ENCODE measurements around the gene DSG3.

Gene DSG3, protein sequence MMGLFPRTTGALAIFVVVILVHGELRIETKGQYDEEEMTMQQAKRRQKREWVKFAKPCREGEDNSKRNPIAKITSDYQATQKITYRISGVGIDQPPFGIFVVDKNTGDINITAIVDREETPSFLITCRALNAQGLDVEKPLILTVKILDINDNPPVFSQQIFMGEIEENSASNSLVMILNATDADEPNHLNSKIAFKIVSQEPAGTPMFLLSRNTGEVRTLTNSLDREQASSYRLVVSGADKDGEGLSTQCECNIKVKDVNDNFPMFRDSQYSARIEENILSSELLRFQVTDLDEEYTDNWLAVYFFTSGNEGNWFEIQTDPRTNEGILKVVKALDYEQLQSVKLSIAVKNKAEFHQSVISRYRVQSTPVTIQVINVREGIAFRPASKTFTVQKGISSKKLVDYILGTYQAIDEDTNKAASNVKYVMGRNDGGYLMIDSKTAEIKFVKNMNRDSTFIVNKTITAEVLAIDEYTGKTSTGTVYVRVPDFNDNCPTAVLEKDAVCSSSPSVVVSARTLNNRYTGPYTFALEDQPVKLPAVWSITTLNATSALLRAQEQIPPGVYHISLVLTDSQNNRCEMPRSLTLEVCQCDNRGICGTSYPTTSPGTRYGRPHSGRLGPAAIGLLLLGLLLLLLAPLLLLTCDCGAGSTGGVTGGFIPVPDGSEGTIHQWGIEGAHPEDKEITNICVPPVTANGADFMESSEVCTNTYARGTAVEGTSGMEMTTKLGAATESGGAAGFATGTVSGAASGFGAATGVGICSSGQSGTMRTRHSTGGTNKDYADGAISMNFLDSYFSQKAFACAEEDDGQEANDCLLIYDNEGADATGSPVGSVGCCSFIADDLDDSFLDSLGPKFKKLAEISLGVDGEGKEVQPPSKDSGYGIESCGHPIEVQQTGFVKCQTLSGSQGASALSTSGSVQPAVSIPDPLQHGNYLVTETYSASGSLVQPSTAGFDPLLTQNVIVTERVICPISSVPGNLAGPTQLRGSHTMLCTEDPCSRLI

DNA sequence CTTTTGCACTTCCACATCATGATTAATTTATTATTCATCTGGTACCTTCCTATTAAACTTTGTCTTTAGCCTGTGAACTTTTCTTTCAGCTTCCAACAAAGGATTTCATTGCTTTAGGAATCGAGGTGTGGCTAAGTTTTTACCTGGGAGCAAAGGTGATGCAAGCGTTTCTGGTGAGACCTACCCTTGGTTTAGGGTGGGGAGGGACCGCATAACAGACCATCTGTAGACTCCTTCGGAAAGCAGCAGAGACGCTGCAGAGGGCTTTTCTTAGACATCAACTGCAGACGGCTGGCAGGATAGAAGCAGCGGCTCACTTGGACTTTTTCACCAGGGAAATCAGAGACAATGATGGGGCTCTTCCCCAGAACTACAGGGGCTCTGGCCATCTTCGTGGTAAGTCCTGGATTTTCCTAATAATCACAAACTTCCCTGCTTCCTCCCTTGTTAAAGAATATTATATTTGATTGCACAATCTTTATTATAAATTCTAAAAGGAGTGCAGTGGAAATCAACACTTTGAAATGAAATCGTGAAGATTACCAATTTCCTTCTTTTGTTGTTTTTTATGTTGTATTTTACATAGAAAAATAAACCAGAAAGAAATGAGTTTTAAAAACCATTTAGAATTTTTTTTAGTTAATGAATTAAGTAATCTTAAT is at the start of gene DSG3:
DSG3 (plus strand) TSS at position 212 of the 662 bp plus-strand sequence; CDS start at position 349, 137 bp downstream.
- DNase-seq (ENCODE audit: low read depth): no peak

DNA sequence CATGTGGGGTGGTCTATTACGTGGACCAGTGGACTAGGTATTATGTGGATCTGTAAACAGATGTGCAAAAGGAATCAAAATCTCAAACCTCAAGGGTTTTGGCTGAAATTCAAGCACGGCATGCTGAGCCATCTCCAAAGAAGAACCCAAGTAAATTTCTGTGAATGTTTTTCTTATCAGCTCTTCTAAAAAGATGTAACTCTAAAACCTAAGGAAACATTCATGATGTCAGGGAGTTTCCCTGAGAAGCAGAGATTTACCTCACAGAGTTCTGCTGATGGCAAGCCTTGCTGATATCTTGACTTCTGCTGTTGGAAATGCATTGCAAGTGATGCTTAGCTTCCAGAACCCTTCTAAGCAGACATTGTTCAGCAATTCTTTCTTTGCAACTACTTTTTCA is 49.4 kb upstream of the DSG3 start:
- no peak for DNase-seq (ENCODE audit: low read depth)

DNA sequence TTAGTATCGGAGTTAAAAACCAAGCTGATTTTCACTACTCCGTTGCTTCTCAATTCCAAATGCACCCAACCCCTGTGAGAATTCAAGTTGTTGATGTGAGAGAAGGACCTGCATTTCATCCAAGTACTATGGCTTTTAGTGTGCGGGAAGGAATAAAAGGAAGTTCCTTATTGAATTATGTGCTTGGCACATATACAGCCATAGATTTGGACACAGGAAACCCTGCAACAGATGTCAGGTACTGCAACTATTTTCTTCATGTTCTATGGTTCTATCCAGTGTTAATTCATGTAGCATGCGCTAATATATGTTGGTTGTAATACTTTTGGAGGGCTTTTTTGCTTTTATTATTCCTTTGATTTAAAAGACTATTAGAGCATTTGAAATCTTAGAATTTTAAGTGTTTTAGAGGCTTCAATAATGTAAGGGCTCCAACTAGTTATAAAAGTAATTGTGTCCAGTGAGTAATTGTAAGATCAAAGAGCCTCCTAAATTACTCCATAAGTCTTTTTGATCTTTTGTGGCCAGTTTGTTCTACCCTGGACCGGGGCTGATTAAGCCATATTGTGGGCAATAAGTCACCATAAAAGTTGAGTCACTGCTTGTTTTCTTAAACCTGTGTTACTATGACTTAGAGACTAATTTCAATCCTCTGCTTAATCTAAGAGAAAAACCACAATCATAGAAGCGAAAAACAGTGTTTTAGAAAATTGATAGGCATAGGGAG is 48.1 kb upstream of the DSG3 start:
- peak; percentile 45 for DNase-seq (ENCODE audit: low read depth)

DNA sequence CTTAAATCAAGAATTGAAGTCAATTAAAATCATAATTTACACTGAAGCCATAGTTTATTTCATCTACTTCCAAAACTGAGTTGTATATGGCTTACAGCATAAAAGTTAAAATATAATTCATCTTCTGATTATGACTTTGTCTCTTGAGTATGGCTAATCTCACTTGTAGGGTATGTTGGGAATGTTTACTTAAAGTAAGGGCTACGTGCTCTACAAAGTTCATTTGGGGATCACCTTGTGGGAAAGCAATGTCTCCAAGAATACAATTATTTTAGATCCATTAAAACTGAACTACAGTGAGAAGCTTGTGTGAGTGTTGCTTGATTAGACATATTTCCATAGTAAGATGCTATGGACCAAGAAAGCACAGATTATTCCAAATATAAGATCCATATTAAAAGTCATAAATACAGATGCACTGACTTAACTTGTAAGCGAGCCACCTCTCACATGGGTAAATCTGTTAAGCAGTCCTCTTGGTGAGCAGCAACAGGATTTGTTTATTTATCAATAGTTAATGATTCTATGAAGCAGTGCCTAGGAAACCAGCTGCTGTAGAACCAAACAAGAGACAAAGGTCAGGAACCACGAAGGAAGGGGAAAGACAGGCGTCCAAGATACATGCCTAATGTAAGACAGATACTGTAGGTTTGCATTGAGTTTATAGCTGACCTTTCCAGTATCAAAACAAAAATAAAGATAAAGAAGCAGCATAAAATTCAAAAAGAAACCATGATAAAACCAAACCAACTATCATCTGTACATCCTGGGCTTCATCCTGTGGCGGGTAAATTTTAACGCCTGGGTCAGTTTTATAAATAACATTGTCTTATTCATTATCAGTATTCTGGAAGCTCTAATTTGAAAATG is 46.1 kb upstream of the DSG3 start:
- DNase-seq (ENCODE audit: low read depth): no peak

DNA sequence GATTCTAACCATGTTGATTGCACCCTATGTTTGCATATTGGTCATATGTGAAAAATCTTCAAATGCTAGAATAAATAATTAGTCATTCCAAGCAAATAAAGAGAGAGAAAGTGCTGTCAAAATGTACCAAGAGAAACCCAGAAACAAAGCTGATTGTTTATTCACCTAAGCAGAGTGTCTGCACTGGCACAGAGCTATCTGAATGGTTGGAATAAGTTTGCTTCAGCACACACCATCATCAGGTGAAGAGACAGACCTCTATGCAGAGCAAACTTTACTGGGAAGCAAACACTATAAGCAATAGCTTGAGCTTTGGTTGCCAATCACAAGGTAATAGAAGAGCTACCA is 45.5 kb upstream of the DSG3 start:
- DNase-seq (ENCODE audit: low read depth): no peak

DNA sequence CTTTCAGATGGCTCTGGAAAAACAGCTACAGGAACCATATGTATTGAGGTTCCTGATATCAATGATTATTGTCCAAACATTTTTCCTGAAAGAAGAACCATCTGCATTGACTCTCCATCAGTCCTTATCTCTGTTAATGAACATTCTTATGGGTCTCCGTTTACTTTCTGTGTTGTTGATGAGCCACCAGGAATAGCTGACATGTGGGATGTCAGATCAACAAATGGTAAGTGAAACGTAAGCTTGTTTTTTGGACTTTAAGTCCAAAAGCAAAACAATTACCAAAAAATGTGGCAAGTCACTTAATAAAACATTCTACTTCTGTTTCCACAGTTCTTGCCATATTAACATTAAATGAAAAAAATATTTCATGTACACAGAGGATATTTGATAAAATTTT is 44.1 kb upstream of the DSG3 start:
- DNase-seq (ENCODE audit: low read depth): no peak

DNA sequence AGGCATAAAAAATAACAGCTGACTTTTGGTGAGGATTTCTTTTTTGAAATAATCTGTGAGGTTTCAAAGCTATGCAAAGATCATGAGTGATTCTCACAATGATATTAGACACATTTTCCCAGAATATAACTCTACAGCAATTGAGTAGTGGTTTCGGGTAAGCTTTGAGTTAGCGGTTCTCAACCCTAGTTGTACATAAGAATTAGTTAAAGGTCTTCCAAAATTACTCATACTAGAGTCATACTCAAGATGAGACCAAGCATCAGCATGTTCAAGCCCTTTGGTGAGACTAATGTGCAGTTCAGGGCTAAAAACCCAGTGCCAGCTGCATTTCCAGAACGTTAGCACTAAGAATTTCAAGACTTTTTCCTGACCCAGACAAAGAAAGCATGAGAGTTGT is 39.9 kb upstream of the DSG3 start:
- DNase-seq (ENCODE audit: low read depth): no peak

DNA sequence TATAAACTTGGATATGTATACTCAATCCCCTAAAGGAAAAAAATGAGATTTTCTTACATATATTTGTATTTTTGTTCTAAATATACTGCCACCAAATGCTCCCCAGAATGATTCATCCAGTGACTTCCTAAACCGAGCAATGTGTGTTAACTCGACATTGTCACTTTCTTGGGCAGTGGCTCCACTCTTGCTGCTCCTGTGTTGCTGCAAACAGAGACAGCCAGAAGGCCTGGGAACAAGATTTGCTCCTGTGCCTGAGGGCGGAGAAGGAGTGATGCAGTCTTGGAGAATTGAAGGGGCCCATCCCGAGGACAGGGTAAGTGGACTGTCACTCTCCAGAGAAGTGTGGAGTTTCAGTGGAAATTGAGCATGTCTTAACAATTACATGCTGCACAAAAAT is 38.3 kb upstream of the DSG3 start:
- no peak for DNase-seq (ENCODE audit: low read depth)

DNA sequence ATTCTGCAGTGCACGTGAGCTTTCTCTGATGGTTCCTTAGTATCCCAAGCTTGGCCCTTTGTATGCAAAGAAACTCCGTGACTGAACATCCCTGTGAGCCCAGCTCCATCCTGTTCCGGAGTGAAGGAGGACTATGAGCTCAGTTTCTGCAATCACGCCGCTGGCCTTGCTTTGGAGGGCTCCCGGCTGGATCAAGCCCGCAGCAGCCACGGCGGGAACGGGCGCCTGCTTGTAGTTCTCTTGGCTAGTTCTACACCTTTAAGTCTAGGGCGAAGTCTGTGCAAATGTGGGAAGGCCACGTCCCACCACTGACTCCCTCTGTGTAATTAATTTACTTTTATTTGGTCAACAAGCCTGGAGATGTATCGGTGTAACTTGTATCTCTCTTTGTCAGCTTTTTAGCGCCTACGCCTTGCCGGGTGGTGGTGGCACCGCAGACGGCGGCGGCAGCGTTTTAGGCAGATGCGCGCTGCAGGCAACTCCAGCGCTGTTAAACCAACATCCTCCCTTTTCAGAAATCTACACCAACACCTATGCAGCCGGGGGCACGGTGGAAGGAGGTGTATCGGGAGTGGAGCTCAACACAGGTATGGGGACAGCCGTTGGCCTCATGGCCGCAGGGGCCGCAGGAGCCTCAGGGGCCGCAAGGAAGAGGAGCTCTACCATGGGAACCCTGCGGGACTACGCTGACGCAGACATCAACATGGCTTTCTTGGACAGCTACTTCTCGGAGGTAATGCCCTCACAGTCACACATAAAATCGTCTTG is 36.6 kb upstream of the DSG3 start:
- no peak for DNase-seq (ENCODE audit: low read depth)

DNA sequence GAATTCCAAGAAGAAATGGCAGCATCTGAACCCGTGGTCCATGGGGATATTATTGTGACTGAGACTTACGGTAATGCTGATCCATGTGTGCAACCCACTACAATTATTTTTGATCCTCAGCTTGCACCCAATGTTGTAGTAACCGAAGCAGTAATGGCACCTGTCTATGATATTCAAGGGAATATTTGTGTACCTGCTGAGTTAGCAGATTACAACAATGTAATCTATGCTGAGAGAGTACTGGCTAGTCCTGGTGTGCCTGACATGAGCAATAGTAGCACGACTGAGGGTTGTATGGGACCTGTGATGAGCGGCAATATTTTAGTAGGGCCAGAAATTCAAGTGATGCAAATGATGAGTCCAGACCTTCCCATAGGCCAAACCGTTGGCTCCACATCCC is 34.4 kb upstream of the DSG3 start:
- DNase-seq (ENCODE audit: low read depth): no peak

DNA sequence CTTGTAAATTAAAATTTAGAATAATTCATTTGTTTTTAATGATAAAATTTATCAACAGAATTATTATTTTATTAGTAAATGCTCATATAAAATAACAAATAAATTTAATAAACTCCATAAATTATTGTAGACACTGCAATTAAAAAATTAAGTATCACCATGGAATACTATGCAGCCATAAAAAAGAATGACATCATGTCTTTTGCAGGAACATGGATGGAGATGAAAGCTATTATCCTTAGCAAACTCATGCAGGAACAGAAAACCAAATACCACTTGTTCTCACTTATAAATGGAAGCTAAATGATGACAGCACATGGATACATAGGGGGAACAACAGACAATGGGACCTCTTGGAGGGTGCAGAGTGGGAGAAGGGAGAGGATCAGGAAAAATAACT is 29.7 kb upstream of the DSG3 start:
- no peak for DNase-seq (ENCODE audit: low read depth)

DNA sequence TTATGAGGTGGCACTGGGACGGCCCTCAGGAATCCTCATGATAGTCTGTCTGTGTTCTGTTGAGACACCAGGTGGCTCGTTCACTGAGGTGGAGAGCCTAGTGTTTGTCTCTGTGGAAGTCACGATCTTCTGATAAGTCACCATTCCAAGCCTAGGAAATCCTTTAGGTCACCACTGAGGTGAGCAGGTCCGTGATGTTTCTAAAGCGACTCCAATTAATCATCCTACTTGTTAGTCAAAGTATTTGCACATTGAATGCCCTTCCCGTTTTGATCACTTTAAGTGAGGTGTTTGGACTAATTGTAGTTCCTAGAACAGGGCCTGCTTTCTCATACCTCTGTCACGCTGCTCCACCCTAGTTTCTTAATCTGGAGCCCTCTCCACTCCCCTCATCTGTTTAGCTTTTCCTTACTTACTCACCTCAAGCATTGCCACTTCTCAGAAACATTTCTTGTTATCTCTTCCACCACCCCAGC is 28.0 kb upstream of the DSG3 start:
- DNase-seq (ENCODE audit: low read depth): no peak

DNA sequence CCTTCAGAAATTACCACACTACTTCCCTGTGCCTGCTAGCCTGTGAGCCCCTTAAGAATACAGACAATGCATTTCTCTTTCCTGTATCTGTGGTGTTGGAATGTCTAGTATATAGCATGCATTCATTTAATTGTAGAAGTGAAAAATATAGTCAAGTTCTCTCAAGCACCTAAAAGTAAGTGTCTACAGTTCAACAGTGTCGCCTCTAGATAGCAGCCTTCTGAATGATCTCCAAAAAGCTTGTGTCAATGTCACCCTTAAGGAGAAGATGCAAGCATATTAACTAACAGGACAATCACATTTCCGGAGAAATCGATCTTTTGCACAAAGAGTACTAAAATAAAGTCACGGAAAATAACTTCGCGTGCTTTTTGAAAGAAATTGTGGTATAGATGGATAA is 27.5 kb upstream of the DSG3 start:
- no peak for DNase-seq (ENCODE audit: low read depth)

DNA sequence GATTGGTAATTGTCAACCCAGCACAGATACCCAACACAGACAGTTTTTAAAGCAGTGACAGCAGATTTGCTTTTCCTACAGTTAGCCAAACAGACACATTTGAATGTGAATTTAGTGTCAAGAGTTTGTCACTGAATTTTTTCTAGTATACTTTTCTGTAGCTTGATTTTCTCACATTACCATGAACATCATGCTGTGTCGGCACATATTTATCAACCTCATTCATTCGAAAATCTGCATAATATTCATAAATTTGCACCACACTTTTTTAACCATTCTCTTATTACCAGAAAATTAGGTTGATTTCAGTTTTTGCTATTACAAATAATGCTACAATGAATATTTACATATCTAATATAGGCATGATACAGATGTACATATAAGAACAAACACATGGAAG is 27.0 kb upstream of the DSG3 start:
- no peak for DNase-seq (ENCODE audit: low read depth)

DNA sequence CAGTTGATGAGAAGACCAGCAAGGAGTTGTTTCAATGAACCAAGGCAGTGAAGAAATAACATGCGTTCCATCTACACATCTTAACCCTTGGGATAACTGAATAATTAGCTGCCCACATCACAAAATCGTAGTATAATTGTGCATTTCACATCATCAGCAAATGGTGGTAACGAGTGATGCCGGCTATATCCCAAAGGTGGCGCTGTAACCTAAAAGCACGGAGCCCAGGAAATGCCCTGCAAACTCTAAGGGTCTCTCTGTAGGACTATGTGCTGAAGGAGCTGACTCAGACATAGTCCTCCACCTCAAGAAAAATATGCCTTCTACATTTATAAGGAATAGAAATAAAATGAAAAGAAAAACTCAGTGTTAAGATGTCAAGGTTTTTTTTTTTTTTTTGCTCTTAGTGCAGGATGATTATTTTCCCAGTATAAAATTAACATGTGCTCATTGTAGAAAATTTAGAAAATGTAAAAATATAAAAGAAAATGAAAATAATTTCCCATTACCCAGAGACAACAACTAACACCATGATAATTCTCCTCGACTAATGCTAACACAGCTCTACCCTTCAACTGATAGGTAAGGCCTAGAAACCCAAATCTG is 23.1 kb upstream of the DSG3 start:
- peak; percentile 21 for DNase-seq (ENCODE audit: low read depth)

DNA sequence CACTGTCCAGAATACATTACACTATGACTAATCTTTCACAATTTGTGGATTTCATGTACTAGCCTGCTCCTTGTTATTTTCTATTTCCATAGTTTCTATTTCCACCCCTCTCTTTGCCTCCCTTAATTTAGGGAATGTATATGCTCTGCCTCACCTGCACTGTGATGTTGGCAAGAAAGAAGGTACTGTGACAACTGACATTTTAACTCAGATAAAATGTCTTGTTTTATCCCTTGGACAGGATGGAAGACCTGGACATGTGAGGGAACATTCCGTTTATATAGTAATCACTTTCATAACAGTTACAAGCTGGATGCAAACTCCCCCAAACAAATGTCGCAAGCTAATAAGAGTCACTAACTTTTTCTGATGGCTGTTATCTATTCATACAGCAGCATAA is 21.5 kb upstream of the DSG3 start:
- no peak for DNase-seq (ENCODE audit: low read depth)

DNA sequence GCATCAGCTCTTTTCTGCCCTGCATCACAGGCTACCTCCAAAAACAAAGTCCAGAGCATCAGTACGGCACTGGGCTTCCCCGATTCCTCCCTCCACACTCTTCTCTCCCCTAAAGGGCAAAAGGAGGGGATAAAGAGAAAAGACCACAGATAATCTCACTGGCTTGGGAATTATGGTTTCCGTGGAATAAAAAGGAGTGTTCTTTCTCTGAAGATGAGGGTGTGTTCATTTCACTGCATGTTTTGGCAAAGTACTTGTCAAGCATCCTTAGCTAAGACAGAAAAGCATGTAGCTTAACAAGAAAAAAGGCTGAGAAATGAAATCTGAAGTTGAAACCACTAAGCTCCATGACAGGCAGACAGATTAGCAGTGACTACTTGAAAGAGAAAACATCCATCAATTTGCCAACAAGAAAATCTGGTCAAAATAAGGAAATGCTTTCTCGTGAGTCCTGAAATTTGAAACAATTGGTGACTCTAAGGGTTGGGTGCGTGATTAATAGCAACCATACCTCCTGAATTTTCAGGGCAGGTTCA is 20.6 kb upstream of the DSG3 start:
- no peak for DNase-seq (ENCODE audit: low read depth)

DNA sequence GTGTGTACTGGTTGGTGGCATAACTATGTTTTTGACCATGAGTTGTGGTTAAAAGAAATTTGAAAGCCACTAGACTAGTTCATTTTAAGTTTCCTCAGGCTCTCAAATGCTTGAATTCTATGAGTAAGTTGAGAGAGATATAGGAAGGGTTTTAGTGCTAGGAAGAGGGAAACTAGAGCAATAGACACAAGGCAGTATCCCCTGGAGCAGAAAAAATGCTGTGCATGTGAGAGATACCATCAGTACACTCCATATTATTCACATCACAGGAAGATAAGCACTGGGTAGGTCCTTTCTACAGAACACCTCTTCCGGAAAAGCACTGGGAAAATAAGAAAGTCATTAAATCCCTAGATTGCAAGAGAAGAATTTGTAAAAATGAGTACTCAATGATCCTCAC is 19.3 kb upstream of the DSG3 start:
- DNase-seq (ENCODE audit: low read depth): no peak

DNA sequence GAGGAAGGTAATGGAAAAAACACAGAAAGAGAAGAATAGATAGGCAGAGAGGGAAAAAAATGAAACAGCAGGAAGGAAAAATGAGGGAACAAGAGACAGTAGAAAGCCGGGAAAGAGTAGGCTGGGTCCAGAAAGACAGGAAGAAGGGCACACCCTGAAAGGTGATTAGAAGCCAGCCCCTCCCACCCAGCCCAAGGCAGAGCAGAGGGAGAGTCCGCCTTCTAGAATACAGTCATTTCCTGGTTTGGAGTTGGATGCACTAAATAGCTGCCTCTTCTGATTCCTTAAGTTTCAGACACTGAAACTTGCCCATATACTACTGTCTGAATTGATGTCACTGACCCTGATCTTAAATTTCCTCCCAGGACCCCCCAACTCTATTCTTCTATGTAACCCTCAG is 17.9 kb upstream of the DSG3 start:
- no peak for DNase-seq (ENCODE audit: low read depth)

All from iris pigment epithelial cell (primary cell).